ENCODE measurements around the gene GATA2. TPM values are rescaled to one million over a fixed set of nuclear protein-coding genes. Genes with fewer than 3 reads are reported as not detected.
A peak's percentile ranks its signal among the peaks of the same experiment; 100 is the strongest.

Gene GATA2
- total and polyA plus RNA-seq, 2 experiments from 2014 or later: 0.52 to 0.83 TPM

DNA sequence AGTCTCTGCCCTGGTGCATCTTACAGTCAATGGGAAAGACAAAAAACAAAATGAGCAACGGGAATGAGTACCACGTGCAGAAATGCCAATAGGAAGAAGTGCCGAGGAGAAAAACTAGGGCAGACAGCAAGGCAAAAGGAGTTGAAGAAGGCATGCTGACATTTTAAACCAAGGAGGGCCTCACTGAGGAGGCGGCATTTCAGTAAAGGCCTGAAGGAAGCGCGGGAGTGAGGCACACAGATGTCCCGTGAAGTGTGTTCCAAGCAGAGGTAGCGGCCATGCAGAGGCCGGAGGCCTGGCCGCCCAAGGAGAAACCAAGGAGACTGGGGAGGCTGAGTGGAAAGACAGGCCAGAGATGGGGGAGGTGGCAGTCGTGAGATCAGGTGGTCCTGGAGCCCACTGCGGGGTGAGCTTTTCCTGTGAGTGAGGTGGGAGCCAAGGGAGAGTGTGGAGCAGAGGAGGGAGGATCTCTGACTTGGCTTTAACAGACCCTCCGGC, 61.1 kb downstream of the GATA2 start (continued):
- TF ChIP-seq, protein P1, sequence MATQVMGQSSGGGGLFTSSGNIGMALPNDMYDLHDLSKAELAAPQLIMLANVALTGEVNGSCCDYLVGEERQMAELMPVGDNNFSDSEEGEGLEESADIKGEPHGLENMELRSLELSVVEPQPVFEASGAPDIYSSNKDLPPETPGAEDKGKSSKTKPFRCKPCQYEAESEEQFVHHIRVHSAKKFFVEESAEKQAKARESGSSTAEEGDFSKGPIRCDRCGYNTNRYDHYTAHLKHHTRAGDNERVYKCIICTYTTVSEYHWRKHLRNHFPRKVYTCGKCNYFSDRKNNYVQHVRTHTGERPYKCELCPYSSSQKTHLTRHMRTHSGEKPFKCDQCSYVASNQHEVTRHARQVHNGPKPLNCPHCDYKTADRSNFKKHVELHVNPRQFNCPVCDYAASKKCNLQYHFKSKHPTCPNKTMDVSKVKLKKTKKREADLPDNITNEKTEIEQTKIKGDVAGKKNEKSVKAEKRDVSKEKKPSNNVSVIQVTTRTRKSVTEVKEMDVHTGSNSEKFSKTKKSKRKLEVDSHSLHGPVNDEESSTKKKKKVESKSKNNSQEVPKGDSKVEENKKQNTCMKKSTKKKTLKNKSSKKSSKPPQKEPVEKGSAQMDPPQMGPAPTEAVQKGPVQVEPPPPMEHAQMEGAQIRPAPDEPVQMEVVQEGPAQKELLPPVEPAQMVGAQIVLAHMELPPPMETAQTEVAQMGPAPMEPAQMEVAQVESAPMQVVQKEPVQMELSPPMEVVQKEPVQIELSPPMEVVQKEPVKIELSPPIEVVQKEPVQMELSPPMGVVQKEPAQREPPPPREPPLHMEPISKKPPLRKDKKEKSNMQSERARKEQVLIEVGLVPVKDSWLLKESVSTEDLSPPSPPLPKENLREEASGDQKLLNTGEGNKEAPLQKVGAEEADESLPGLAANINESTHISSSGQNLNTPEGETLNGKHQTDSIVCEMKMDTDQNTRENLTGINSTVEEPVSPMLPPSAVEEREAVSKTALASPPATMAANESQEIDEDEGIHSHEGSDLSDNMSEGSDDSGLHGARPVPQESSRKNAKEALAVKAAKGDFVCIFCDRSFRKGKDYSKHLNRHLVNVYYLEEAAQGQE (IDR thresholded peaks at IDR 0.05; ENCODE audit: unreplicated experiment): no peak

GRCh38 chr3:128430731-128431130, 62.3 kb downstream of the GATA2 start:
- DNase-seq (ENCODE audit: low spot score) (no peak), ATAC-seq (no peak)
- Histone ChIP-seq H2AFZ (no peak overlapping the region), H3K36me3 (ENCODE audit: insufficient read depth) (no peaks in the 10 kb centered on the region), H4K20me1 (replicated peaks; ENCODE audit: insufficient read depth) (no peaks in the 10 kb centered on the region), H3K27ac (ENCODE audit: low read depth) (no peak overlapping the region), H3K4me2 (no peak overlapping the region), H3K79me2 (replicated peaks; ENCODE audit: insufficient read depth) (no peaks in the 10 kb centered on the region), H3K4me3 (no peak overlapping the region), H3F3A (replicated peaks; ENCODE audit: low read depth) (peaks cover 18% of the 10 kb centered on the region; the same call in 1 of the 2 replicates), H3K27me3 (ENCODE audit: insufficient read depth) (peaks cover 78% of the 10 kb centered on the region), H3K9me2 (ENCODE audit: insufficient read depth) (no peaks in the 10 kb centered on the region), H3K4me1 (ENCODE audit: insufficient read depth) (peaks cover 39% of the 10 kb centered on the region)
- no peak overlapping the region for H3K27ac Mint-ChIP-seq
- peak overlapping the region; percentile 29; the same call in 1 of the 3 replicates for H3K4me3 Mint-ChIP-seq
- peaks cover 55% of the 10 kb centered on the region for H3K4me1 Mint-ChIP-seq
- H3K9me3 Mint-ChIP-seq: no peaks in the 10 kb centered on the region
- H3K36me3 Mint-ChIP-seq (ENCODE audit: low read depth): no peaks in the 10 kb centered on the region; the same call in 2 of the 3 replicates
- peaks cover 72% of the 10 kb centered on the region for H3K27me3 Mint-ChIP-seq (ENCODE audit: insufficient read depth, low read depth, poor library complexity)
- no peak for TF ChIP-seq NANOG (IDR thresholded peaks at IDR 0.05; ENCODE audit: borderline replicate concordance)
- no peak for TF ChIP-seq POLR2AphosphoS5 (IDR thresholded peaks at IDR 0.05; ENCODE audit: low read depth)
- TF ChIP-seq EZH2 (IDR thresholded peaks at IDR 0.05; ENCODE audit: low read depth, unreplicated experiment): no peak
- TF ChIP-seq ETS1 (IDR thresholded peaks at IDR 0.05): no peak
- TF ChIP-seq EZH2phosphoT487 (IDR thresholded peaks at IDR 0.05; ENCODE audit: unreplicated experiment): no peak
- TF ChIP-seq CTCF (conservative IDR thresholded peaks at IDR 0.05; ENCODE audit: low read depth in 2 of 2): no peak
- no peak for TF ChIP-seq ZNF114 (CRISPR knock-in tag; IDR thresholded peaks at IDR 0.05)
- TF ChIP-seq ZNF331 (CRISPR knock-in tag; IDR thresholded peaks at IDR 0.05; ENCODE audit: low read depth): no peak
- TF ChIP-seq CREB1 (CRISPR knock-in tag; IDR thresholded peaks at IDR 0.05; ENCODE audit: low read depth): no peak
- no peak for TF ChIP-seq ZNF462 (CRISPR knock-in tag; IDR thresholded peaks at IDR 0.05)

All from GM23338 (cell line).